Lower leg skin (tissue), 4 donors: ENCODE data around the gene SNAPC1. TPM values are rescaled to one million over a fixed set of nuclear protein-coding genes. Genes with fewer than 3 reads are reported as not detected.
"Not testable (repeated sequence)": the region's sequence is repeated elsewhere in the genome, so short reads cannot be mapped to it uniquely, and the experiment has no call there.

Experiments used
- DNase-seq, 2 donors: peaks; one replicate each; pipeline ENCODE4 v3.0.0-alpha.2; 2019; ENCODE audit warnings: low spot score in 2 of 2
- H3K4me3 ChIP-seq: fragments of 200-600 bp; sonication (generic); 2 replicates; pipeline ENCODE4 v1.5.1; 2017; ENCODE audit warnings: mild to moderate bottlenecking, low read depth; ENCODE audit not compliant: poor library complexity, severe bottlenecking
- POLR2A ChIP-seq, 2 donors: fragments of 450-650 bp; IDR thresholded peaks; one replicate each; pipeline ENCODE4 v1.6.1; 2016 to 2017; ENCODE audit warnings: antibody characterized with exemption in 2 of 2, mild to moderate bottlenecking in 1 of 2, moderate library complexity in 1 of 2
- WGBS, 2 donors: methylation state at CpG; one replicate each; pipeline ENCODE4 v1.1.5; 2018; 5-methylcytosine and 5-hydroxymethylcytosine counted together
- intact Hi-C: fragments of 100-400 bp; cut with DNase I; formaldehyde crosslinking; loops from one replicate; pipeline ENCODE4 v1.15.0; 2023; ENCODE audit warnings: low total_unique reads
- total RNA-seq, 4 donors: library from RNA; depleted of rRNA; stranded (reverse); fragments of >200 nt; gene quantifications; one replicate each; pipeline ENCODE4 v1.1.0, GENCODE V29; 2016
- TF ChIP-seq, protein P1 (sequence below), 3 donors: fragments of 450-650 bp; IDR thresholded peaks; one replicate each; pipeline ENCODE4 v1.5.1; 2016; ENCODE audit warnings: antibody characterized with exemption in 3 of 3, mild to moderate bottlenecking in 3 of 3, moderate library complexity in 2 of 3

Gene SNAPC1
- total RNA-seq, 4 donors from 2014 or later: 7.1 to 8.7 (median 8.0) TPM

DNA sequence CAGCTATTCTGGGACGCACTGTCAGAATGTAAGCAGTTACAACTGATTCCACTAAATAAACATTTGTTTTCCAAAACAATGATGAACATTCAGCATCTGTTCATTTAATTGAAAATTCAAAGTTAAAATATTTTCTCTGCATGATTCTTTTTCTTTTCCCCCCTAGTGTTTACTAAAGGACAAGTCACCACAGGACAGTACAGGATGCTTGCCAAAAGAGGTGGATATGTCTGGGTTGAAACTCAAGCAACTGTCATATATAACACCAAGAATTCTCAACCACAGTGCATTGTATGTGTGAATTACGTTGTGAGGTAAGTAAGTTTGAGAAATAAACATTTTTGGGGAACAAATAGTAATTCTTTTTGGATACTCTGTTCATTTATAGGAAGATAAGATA lies 28.2 kb upstream of the SNAPC1 start:
- no peak for DNase-seq
- intact Hi-C loops: loop anchor here (10.0 kb wide), 1 partner anchor 101 kb away; no protein-coding TSS in a partner anchor
- TF ChIP-seq POLR2A (IDR thresholded peaks at IDR 0.05): no peak
- TF ChIP-seq, protein P1, sequence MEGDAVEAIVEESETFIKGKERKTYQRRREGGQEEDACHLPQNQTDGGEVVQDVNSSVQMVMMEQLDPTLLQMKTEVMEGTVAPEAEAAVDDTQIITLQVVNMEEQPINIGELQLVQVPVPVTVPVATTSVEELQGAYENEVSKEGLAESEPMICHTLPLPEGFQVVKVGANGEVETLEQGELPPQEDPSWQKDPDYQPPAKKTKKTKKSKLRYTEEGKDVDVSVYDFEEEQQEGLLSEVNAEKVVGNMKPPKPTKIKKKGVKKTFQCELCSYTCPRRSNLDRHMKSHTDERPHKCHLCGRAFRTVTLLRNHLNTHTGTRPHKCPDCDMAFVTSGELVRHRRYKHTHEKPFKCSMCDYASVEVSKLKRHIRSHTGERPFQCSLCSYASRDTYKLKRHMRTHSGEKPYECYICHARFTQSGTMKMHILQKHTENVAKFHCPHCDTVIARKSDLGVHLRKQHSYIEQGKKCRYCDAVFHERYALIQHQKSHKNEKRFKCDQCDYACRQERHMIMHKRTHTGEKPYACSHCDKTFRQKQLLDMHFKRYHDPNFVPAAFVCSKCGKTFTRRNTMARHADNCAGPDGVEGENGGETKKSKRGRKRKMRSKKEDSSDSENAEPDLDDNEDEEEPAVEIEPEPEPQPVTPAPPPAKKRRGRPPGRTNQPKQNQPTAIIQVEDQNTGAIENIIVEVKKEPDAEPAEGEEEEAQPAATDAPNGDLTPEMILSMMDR (IDR thresholded peaks at IDR 0.05): no peak
- WGBS, 2 donors: 83 to 86% methylated on average over 2 of the region's 2 CpGs
- no peak overlapping the region for H3K4me3 ChIP-seq

DNA sequence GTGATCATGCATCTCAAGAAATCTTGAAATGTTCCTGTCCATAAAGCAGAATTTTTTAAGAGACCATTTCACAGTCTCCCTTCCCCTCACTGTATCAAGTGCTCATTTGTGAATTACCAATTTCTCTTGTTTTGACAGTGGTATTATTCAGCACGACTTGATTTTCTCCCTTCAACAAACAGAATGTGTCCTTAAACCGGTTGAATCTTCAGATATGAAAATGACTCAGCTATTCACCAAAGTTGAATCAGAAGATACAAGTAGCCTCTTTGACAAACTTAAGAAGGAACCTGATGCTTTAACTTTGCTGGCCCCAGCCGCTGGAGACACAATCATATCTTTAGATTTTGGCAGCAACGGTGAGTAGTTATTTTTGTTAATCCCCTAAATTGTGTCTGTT lies 25.5 kb upstream of the SNAPC1 start:
- no peak for DNase-seq
- no peak overlapping the region for H3K4me3 ChIP-seq
- no peak for TF ChIP-seq POLR2A (IDR thresholded peaks at IDR 0.05)
- TF ChIP-seq, protein P1 (IDR thresholded peaks at IDR 0.05): no peak
- intact Hi-C loops: loop anchor here (10.0 kb wide), 1 partner anchor 98 kb away; no protein-coding TSS in a partner anchor
- WGBS, 2 donors: 83 to 87% methylated on average over 4 of the region's 4 CpGs

DNA sequence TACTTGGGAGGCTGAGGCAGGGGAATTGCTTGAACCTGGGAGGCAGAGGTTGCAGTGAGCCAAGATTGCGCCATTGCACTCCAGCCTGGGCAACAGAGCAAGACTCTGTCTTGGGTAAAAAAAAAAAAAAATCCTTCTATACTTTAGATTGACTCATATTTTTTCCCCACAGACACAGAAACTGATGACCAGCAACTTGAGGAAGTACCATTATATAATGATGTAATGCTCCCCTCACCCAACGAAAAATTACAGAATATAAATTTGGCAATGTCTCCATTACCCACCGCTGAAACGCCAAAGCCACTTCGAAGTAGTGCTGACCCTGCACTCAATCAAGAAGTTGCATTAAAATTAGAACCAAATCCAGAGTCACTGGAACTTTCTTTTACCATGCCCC lies 24.3 kb upstream of the SNAPC1 start:
- 94% methylated on average over 5 of the region's 5 CpGs for WGBS, 2 donors
- no peak for TF ChIP-seq POLR2A (IDR thresholded peaks at IDR 0.05)
- TF ChIP-seq, protein P1 (IDR thresholded peaks at IDR 0.05): no peak
- H3K4me3 ChIP-seq: no peak overlapping the region
- DNase-seq: no peak
- intact Hi-C loops: loop anchor here (10.0 kb wide), 1 partner anchor 97 kb away; no protein-coding TSS in a partner anchor

DNA sequence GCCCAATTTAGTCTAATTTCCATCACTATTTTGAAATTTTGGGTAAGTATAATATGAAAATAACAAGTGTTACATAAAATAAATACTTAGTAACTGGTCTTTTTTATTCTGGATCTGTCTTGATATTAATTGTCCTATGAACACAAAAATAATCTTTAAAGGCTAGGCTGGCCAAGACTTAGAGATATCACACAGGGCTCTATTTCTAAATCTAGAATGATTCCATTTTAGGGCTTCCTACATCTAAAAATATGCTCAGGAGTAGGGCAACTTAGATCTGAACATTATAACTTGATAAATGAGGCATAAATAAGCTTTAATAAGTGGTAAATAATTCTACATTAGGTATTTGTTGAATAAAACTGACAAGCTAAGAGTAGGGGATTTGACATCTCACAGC lies 23.1 kb upstream of the SNAPC1 start:
- TF ChIP-seq POLR2A (IDR thresholded peaks at IDR 0.05): no peak
- TF ChIP-seq, protein P1 (IDR thresholded peaks at IDR 0.05): no peak
- intact Hi-C loops: loop anchor here (10.0 kb wide), 1 partner anchor 96 kb away; no protein-coding TSS in a partner anchor
- H3K4me3 ChIP-seq: no peak overlapping the region
- no peak for DNase-seq

DNA sequence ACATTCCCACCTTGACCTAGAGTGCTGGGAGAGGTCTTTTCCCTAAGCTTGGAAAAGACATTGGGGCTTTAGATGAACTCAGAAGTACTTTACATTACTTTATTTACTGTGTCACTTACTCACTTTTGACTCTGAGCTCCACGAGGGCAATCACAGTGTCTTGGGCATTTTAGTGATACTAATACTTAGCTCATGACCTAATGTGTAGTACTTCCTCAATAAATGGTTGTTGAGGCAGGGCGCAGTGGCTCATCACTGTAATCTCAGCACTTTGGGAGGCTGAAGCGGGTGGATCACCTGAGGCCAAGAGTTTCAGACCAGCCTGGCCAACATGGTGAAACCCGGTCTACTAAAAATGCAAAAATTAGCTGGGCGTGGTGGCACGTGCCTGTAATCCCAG lies 19.8 kb upstream of the SNAPC1 start:
- TF ChIP-seq, protein P1 (IDR thresholded peaks at IDR 0.05): no peak
- no peak for TF ChIP-seq POLR2A (IDR thresholded peaks at IDR 0.05)

DNA sequence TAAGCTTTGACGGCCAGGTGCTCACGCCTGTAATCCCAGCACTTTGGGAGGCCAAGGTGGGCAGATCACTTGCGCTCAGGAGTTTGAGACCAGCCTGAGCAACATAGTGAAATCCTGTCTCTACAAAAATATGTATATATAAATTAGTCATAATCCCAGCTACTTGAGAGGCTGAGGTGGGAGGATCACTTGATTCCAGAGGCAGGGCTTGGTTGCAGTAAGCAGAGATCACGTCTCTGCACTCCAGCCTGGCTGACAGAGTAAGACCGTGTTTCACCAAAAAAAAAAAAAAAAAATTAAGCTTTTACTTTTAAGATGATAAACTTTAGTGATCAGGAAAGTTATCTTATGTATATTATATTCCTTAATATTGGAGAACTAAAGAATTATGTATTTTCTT lies 18.0 kb upstream of the SNAPC1 start:
- 93 to 94% methylated on average over 5 of the region's 5 CpGs for WGBS, 2 donors
- no peak overlapping the region for H3K4me3 ChIP-seq
- TF ChIP-seq POLR2A (IDR thresholded peaks at IDR 0.05): no peak
- TF ChIP-seq, protein P1 (IDR thresholded peaks at IDR 0.05): no peak
- intact Hi-C loops: no loop called here
- no peak for DNase-seq

More for the DNA sequence above, 19.8 kb upstream of the SNAPC1 start:
- DNase-seq: no peak
- no peak overlapping the region for H3K4me3 ChIP-seq
- intact Hi-C loops: no loop called here
- WGBS, 2 donors: 91 to 95% methylated on average over 6 of the region's 6 CpGs

DNA sequence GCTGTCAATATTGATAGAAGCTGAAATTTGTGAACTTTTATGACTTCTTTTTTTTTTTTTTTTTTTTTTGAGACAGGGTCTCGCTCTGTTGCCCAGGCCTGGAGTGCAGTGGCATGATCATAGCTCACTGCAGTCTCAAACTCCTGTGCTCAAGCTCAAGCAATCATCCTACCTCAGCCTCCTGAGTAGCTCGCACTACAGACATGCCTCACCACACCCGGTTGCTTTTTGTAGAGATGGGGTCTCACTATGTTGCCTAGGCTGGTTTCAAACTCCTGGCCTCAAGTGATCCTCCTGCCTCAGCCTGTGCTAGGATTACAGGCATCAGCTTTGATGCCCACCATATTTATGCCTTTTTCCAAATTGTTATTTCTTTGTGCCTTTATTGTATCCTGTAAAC lies 15.9 kb upstream of the SNAPC1 start:
- WGBS, 2 donors: 89 to 98% methylated on average over 3 of the region's 3 CpGs
- intact Hi-C loops, H3K4me3 ChIP-seq, DNase-seq: not testable (repeated sequence)
